Hepatocyte (in vitro differentiated cells): Measurements from ENCODE around the gene IMMP2L. TPM values are rescaled to one million over a fixed set of nuclear protein-coding genes. Genes with fewer than 3 reads are reported as not detected.
A peak's percentile ranks its signal among the peaks of the same experiment; 100 is the strongest.

Source experiments
- DNase-seq: peaks from one replicate; pipeline ENCODE4 v3.0.0-alpha.2; 2016; ENCODE audit warnings: low spot score
- H2AFZ ChIP-seq: fragments of 200-600 bp; sonication (generic); 2 replicates; pipeline ENCODE4 v1.6.0; 2016; ENCODE audit warnings: antibody characterized with exemption, mild to moderate bottlenecking
- H3K27ac ChIP-seq: fragments of 200-600 bp; sonication (generic); 2 replicates; pipeline ENCODE4 v1.5.1; 2016; ENCODE audit warnings: mild to moderate bottlenecking
- H3K27me3 ChIP-seq: fragments of 200-600 bp; sonication (generic); 2 replicates; pipeline ENCODE4 v1.6.1; 2016
- H3K36me3 ChIP-seq: fragments of 200-600 bp; sonication (generic); replicated peaks from 2 replicates; pipeline ENCODE4 v1.5.1; 2016; ENCODE audit warnings: low read depth; ENCODE audit not compliant: insufficient read depth
- H3K4me1 ChIP-seq: fragments of 200-600 bp; sonication (generic); 2 replicates; pipeline ENCODE4 v1.5.1; 2016; ENCODE audit warnings: mild to moderate bottlenecking, moderate library complexity; ENCODE audit not compliant: insufficient read depth
- H3K4me2 ChIP-seq: fragments of 200-600 bp; sonication (generic); 2 replicates; pipeline ENCODE4 v1.6.0; 2016
- H3K4me3 ChIP-seq: fragments of 200-600 bp; sonication (generic); 2 replicates; pipeline ENCODE4 v1.5.1; 2016; ENCODE audit warnings: mild to moderate bottlenecking
- H3K79me2 ChIP-seq: fragments of 200-600 bp; sonication (generic); 2 replicates; pipeline ENCODE4 v1.6.0; 2017; ENCODE audit warnings: mild to moderate bottlenecking
- H3K9me2 ChIP-seq: fragments of 200-600 bp; sonication (generic); replicated peaks from 2 replicates; pipeline ENCODE4 v1.6.0; 2017; ENCODE audit warnings: mild to moderate bottlenecking; ENCODE audit not compliant: insufficient read depth
- H3K9me3 ChIP-seq: fragments of 200-600 bp; sonication (generic); 2 replicates; pipeline ENCODE4 v1.5.1; 2016; ENCODE audit warnings: low read depth, mild to moderate bottlenecking
- H4K20me1 ChIP-seq: fragments of 200-600 bp; sonication (generic); 2 replicates; pipeline ENCODE4 v1.6.0; 2016; ENCODE audit warnings: mild to moderate bottlenecking; ENCODE audit not compliant: insufficient read depth, poor library complexity, severe bottlenecking
- CTCF ChIP-seq: fragments of 200-600 bp; sonication (generic); IDR thresholded peaks from 2 replicates; pipeline ENCODE4 v1.5.1; 2016; ENCODE audit warnings: antibody characterized with exemption, mild to moderate bottlenecking; ENCODE audit not compliant: poor library complexity
- EZH2 ChIP-seq: fragments of 200-600 bp; sonication (generic); IDR thresholded peaks from 2 replicates; pipeline ENCODE4 v1.6.1; 2016; ENCODE audit warnings: antibody characterized with exemption, mild to moderate bottlenecking, borderline replicate concordance
- EZH2phosphoT487 ChIP-seq: fragments of 200-600 bp; sonication (generic); IDR thresholded peaks from one replicate; pipeline ENCODE4 v1.6.1; 2018; ENCODE audit warnings: antibody characterized with exemption, mild to moderate bottlenecking, low read depth, moderate library complexity; ENCODE audit not compliant: unreplicated experiment, severe bottlenecking
- WGBS: methylation state at CpG from one replicate; pipeline ENCODE4 v1.1.6; 2016; ENCODE audit warnings: low lambda C conversion rate; ENCODE audit errors: missing lambda C conversion rate; 5-methylcytosine and 5-hydroxymethylcytosine counted together
- polyA plus RNA-seq: library from polyadenylated mRNA; unstranded; fragments of >200 nt; fragmentation: Nextera tagmentation; extraction: Ambion mirVana; gene quantifications from 2 replicates; pipeline ENCODE4 v1.2.1, GENCODE V29; 2016
- total RNA-seq: library from RNA; depleted of rRNA; stranded (reverse); fragments of >200 nt; gene quantifications from 2 replicates; pipeline ENCODE4 v1.2.3, GENCODE V29; 2014

IMMP2L gene
- total and polyA plus RNA-seq, 2 experiments from 2014 or later = 13.3 to 17.6 TPM

GRCh38 chr7:111010798-111011197 lies 551.5 kb downstream of the IMMP2L start:
- Histone ChIP-seq H3K79me2 (no peaks in the 10 kb centered on the region), H3K27ac (no peak overlapping the region), H3K4me2 (no peak overlapping the region), H3K9me2 (no peaks in the 10 kb centered on the region), H3K9me3 (no peaks in the 10 kb centered on the region), H2AFZ (no peak overlapping the region), H3K36me3 (no peaks in the 10 kb centered on the region), H3K4me3 (no peak overlapping the region), H4K20me1 (no peaks in the 10 kb centered on the region), H3K4me1 (no peaks in the 10 kb centered on the region), H3K27me3 (no peaks in the 10 kb centered on the region)
- peak; percentile 6 for DNase-seq
- 82% methylated on average over 4 of the region's 4 CpGs for WGBS
- TF ChIP-seq CTCF = no peak
- TF ChIP-seq EZH2phosphoT487 = no peak
- TF ChIP-seq EZH2 = no peak

GRCh38 chr7:111009526-111010040 lies 552.7 kb downstream of the IMMP2L start:
- Histone ChIP-seq H4K20me1 (no peaks in the 10 kb centered on the region), H3K4me2 (no peak overlapping the region), H3K4me3 (no peak overlapping the region), H3K27me3 (no peaks in the 10 kb centered on the region), H3K79me2 (no peaks in the 10 kb centered on the region), H2AFZ (no peak overlapping the region), H3K9me3 (no peaks in the 10 kb centered on the region), H3K9me2 (no peaks in the 10 kb centered on the region), H3K27ac (no peak overlapping the region), H3K4me1 (no peaks in the 10 kb centered on the region), H3K36me3 (no peaks in the 10 kb centered on the region)
- TF ChIP-seq CTCF (no peak), EZH2 (no peak), EZH2phosphoT487 (no peak)
- DNase-seq = no peak
- 77% methylated on average over 1 of the region's 1 CpG for WGBS

- Histone ChIP-seq H2AFZ (no peak overlapping the region), H3K36me3 (no peaks in the 10 kb centered on the region), H3K27me3 (no peaks in the 10 kb centered on the region), H3K4me1 (no peaks in the 10 kb centered on the region), H3K27ac (no peak overlapping the region), H3K9me3 (no peaks in the 10 kb centered on the region), H3K4me3 (no peak overlapping the region), H3K4me2 (no peak overlapping the region), H3K9me2 (no peaks in the 10 kb centered on the region), H3K79me2 (no peaks in the 10 kb centered on the region), H4K20me1 (no peaks in the 10 kb centered on the region)
- TF ChIP-seq EZH2phosphoT487 (no peak), EZH2 (no peak), CTCF (no peak)
- 93% methylated on average over 2 of the region's 2 CpGs for WGBS
- no peak for DNase-seq
Measured at GRCh38 chr7:111006691-111007090, 555.6 kb downstream of the IMMP2L start.

- Histone ChIP-seq H3K9me2 (no peaks in the 10 kb centered on the region), H3K36me3 (no peaks in the 10 kb centered on the region), H3K27me3 (no peaks in the 10 kb centered on the region), H3K9me3 (no peaks in the 10 kb centered on the region), H3K4me3 (no peak overlapping the region), H3K79me2 (no peaks in the 10 kb centered on the region), H3K27ac (no peak overlapping the region), H3K4me2 (no peak overlapping the region), H3K4me1 (no peaks in the 10 kb centered on the region), H4K20me1 (no peaks in the 10 kb centered on the region), H2AFZ (no peak overlapping the region)
- 83% methylated on average over 3 of the region's 3 CpGs for WGBS
- TF ChIP-seq EZH2 = no peak
- no peak for TF ChIP-seq CTCF
- TF ChIP-seq EZH2phosphoT487 = no peak
- DNase-seq = no peak
Measured at GRCh38 chr7:111006040-111006439, 556.3 kb downstream of the IMMP2L start.
